WTC11 (cell line): ENCODE measurements around the gene AMBRA1. TPM values are rescaled to one million over a fixed set of nuclear protein-coding genes. Genes with fewer than 3 reads are reported as not detected.

ENCODE experiments used
- ATAC-seq: fragments of 200-7000 bp; cut with Tn5 transposase; 2 replicates; pipeline ENCODE4 v1.10.0; 2021; ENCODE audit warnings: mild to moderate bottlenecking, moderate library complexity
- CTCF ChIA-PET: fragments of 300-600 bp; sonication (Branson Sonifier 250); formaldehyde crosslinking; loops from one replicate; lab custom pipeline; 2021; ENCODE audit warnings: antibody characterized with exemption; lab: Charles Lee
- POLR2A ChIA-PET: fragments of 350-600 bp; sonication (Branson Sonifier 250); formaldehyde crosslinking; loops from one replicate; lab custom pipeline; 2021; ENCODE audit warnings: antibody characterized with exemption; lab: Charles Lee
- DNase-seq: peaks from one replicate; pipeline ENCODE4 v3.0.0; 2021; ENCODE audit warnings: low spot score
- H3K27ac Mint-ChIP-seq: 2 replicates; pipeline ENCODE4 v1.8.0; 2021; ENCODE audit warnings: mixed read lengths
- H3K27me3 Mint-ChIP-seq: 2 replicates; pipeline ENCODE4 v1.8.0; 2021; ENCODE audit warnings: low read depth, mild to moderate bottlenecking, moderate library complexity, mixed read lengths
- H3K36me3 Mint-ChIP-seq: 2 replicates; pipeline ENCODE4 v1.8.0; 2021; ENCODE audit warnings: mixed read lengths
- H3K4me1 Mint-ChIP-seq: 2 replicates; pipeline ENCODE4 v1.8.0; 2022; ENCODE audit warnings: mixed read lengths
- H3K4me3 Mint-ChIP-seq: 2 replicates; pipeline ENCODE4 v1.8.0; 2021; ENCODE audit warnings: mild to moderate bottlenecking, moderate library complexity, mixed read lengths
- H3K9me3 Mint-ChIP-seq: 2 replicates; pipeline ENCODE4 v1.8.0; 2021; ENCODE audit warnings: mixed read lengths
- CDX4 ChIP-seq: fragments of 250-450 bp; sonication (Bioruptor Pico); IDR thresholded peaks from 2 replicates; pipeline ENCODE4 v1.9.0; 2021; ENCODE audit warnings: moderate library complexity, mild to moderate bottlenecking, inconsistent platforms, borderline replicate concordance
- CREB1 ChIP-seq: sonication (generic); formaldehyde crosslinking; IDR thresholded peaks from 2 replicates; pipeline ENCODE4 v1.8.0; 2023; ENCODE audit warnings: mild to moderate bottlenecking, missing genetic modification reagents
- GABPB1 ChIP-seq: sonication (generic); formaldehyde crosslinking; IDR thresholded peaks from 2 replicates; pipeline ENCODE4 v1.8.1; 2023; ENCODE audit warnings: mild to moderate bottlenecking, missing genetic modification reagents
- HMGXB4 ChIP-seq: sonication (generic); formaldehyde crosslinking; IDR thresholded peaks from 2 replicates; pipeline ENCODE4 v1.8.1; 2023; ENCODE audit warnings: mild to moderate bottlenecking, moderate library complexity, missing genetic modification reagents
- MYBL2 ChIP-seq: sonication (generic); formaldehyde crosslinking; IDR thresholded peaks from 2 replicates; pipeline ENCODE4 v1.8.1; 2023; ENCODE audit warnings: mild to moderate bottlenecking, moderate library complexity, missing genetic modification reagents
- NFE2L1 ChIP-seq: sonication (generic); formaldehyde crosslinking; IDR thresholded peaks from 2 replicates; pipeline ENCODE4 v1.8.1; 2023; ENCODE audit warnings: missing genetic modification reagents
- NFYB ChIP-seq: sonication (generic); formaldehyde crosslinking; conservative IDR thresholded peaks from 2 replicates; pipeline ENCODE4 v1.8.0; 2022; ENCODE audit warnings: low read depth, missing genetic modification reagents
- RELA ChIP-seq: sonication (generic); formaldehyde crosslinking; IDR thresholded peaks from 2 replicates; pipeline ENCODE4 v1.8.1; 2022; ENCODE audit warnings: missing genetic modification reagents, mild to moderate bottlenecking, borderline replicate concordance
- SMAD4 ChIP-seq: sonication (generic); formaldehyde crosslinking; IDR thresholded peaks from 2 replicates; pipeline ENCODE4 v1.8.0; 2022; ENCODE audit warnings: mild to moderate bottlenecking, missing genetic modification reagents
- SOX15 ChIP-seq: fragments of 250-450 bp; sonication (Bioruptor Pico); IDR thresholded peaks from 2 replicates; pipeline ENCODE4 v1.9.0; 2021; ENCODE audit warnings: mild to moderate bottlenecking
- STAT6 ChIP-seq: sonication (generic); formaldehyde crosslinking; conservative IDR thresholded peaks from 2 replicates; pipeline ENCODE4 v1.8.1; 2023; ENCODE audit warnings: mild to moderate bottlenecking, low read depth, missing genetic modification reagents, moderate library complexity
- TP53 ChIP-seq: sonication (generic); formaldehyde crosslinking; IDR thresholded peaks from 2 replicates; pipeline ENCODE4 v1.8.1; 2023; ENCODE audit warnings: mild to moderate bottlenecking, missing genetic modification reagents
- ZBTB21 ChIP-seq: sonication (generic); formaldehyde crosslinking; IDR thresholded peaks from 2 replicates; pipeline ENCODE4 v1.8.1; 2023; ENCODE audit warnings: mild to moderate bottlenecking, missing genetic modification reagents, borderline replicate concordance
- total RNA-seq: library from RNA; stranded (reverse); gene quantifications from 3 replicates; pipeline ENCODE4 v1.2.3, GENCODE V29; 2021
- TF ChIP-seq, protein P1 (sequence below): fragments of 250-450 bp; sonication (Bioruptor Pico); IDR thresholded peaks from 2 replicates; pipeline ENCODE4 v1.9.0; 2021; ENCODE audit warnings: mild to moderate bottlenecking, borderline replicate concordance
- TF ChIP-seq, protein P2 (sequence below): sonication (generic); formaldehyde crosslinking; IDR thresholded peaks from 2 replicates; pipeline ENCODE4 v1.8.1; 2023; ENCODE audit warnings: mild to moderate bottlenecking, missing genetic modification reagents
- TF ChIP-seq, protein P3 (sequence below): fragments of 250-450 bp; sonication (Bioruptor Pico); IDR thresholded peaks from 2 replicates; pipeline ENCODE4 v1.9.0; 2021; ENCODE audit warnings: mild to moderate bottlenecking

Gene AMBRA1
- total RNA-seq, 1 experiment from 2014 or later: 35.0 TPM

DNA sequence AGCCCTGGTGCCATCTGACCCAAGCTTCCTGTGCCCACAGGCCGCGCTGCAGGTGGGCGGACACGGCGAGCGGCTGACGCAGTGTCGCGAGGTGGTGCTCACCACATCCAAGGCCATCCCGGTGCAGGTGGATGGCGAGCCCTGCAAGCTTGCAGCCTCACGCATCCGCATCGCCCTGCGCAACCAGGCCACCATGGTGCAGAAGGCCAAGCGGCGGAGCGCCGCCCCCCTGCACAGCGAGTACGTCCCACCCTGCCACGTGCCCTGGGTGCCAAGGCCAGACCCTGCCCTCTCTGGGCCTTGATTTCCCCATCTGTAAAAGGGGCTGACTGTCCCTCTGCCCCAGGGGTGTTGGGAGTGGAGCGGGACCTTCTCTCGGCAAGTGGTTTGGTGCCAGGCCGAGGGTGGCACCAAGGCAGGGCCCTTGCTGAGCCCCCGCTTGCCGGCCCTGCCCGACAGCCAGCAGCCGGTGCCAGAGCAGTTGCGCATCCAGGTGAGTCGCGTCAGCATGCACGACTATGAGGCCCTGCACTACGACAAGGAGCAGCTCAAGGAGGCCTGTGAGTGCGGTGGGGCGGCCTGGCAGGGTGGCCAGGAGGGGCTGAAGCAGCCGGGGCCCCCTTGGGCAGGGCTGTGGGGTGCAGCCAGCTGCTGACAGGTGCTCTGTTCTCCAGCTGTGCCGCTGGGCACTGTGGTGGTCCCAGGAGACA, 218.3 kb downstream of the AMBRA1 start:
- DNase-seq: no peak
- POLR2A ChIA-PET: no interaction called here
- Mint-ChIP-seq H3K36me3 (peaks cover 32% of the 10 kb centered on the region), H3K9me3 (no peaks in the 10 kb centered on the region), H3K27me3 (no peaks in the 10 kb centered on the region), H3K4me1 (peaks cover 9% of the 10 kb centered on the region), H3K4me3 (no peak overlapping the region), H3K27ac (no peak overlapping the region)
- CTCF ChIA-PET: interaction anchor here (1.6 kb wide), 1 partner anchor 17 kb away, joined by 4 read pairs; no protein-coding TSS in a partner anchor
- TF ChIP-seq TP53: no peak
- no peak for TF ChIP-seq NFE2L1
- no peak for TF ChIP-seq NFYB (CRISPR knock-in tag)
- no peak for TF ChIP-seq STAT6 (CRISPR knock-in tag)
- TF ChIP-seq CREB1 (CRISPR knock-in tag): no peak
- no peak for TF ChIP-seq RELA (CRISPR knock-in tag)
- TF ChIP-seq, protein P1, sequence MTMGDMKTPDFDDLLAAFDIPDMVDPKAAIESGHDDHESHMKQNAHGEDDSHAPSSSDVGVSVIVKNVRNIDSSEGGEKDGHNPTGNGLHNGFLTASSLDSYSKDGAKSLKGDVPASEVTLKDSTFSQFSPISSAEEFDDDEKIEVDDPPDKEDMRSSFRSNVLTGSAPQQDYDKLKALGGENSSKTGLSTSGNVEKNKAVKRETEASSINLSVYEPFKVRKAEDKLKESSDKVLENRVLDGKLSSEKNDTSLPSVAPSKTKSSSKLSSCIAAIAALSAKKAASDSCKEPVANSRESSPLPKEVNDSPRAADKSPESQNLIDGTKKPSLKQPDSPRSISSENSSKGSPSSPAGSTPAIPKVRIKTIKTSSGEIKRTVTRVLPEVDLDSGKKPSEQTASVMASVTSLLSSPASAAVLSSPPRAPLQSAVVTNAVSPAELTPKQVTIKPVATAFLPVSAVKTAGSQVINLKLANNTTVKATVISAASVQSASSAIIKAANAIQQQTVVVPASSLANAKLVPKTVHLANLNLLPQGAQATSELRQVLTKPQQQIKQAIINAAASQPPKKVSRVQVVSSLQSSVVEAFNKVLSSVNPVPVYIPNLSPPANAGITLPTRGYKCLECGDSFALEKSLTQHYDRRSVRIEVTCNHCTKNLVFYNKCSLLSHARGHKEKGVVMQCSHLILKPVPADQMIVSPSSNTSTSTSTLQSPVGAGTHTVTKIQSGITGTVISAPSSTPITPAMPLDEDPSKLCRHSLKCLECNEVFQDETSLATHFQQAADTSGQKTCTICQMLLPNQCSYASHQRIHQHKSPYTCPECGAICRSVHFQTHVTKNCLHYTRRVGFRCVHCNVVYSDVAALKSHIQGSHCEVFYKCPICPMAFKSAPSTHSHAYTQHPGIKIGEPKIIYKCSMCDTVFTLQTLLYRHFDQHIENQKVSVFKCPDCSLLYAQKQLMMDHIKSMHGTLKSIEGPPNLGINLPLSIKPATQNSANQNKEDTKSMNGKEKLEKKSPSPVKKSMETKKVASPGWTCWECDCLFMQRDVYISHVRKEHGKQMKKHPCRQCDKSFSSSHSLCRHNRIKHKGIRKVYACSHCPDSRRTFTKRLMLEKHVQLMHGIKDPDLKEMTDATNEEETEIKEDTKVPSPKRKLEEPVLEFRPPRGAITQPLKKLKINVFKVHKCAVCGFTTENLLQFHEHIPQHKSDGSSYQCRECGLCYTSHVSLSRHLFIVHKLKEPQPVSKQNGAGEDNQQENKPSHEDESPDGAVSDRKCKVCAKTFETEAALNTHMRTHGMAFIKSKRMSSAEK: no peak
- no peak for TF ChIP-seq MYBL2 (CRISPR knock-in tag)
- TF ChIP-seq ZBTB21: no peak
- TF ChIP-seq GABPB1 (CRISPR knock-in tag): no peak
- TF ChIP-seq, protein P2, sequence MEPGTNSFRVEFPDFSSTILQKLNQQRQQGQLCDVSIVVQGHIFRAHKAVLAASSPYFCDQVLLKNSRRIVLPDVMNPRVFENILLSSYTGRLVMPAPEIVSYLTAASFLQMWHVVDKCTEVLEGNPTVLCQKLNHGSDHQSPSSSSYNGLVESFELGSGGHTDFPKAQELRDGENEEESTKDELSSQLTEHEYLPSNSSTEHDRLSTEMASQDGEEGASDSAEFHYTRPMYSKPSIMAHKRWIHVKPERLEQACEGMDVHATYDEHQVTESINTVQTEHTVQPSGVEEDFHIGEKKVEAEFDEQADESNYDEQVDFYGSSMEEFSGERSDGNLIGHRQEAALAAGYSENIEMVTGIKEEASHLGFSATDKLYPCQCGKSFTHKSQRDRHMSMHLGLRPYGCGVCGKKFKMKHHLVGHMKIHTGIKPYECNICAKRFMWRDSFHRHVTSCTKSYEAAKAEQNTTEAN (CRISPR knock-in tag): no peak
- TF ChIP-seq, protein P3, sequence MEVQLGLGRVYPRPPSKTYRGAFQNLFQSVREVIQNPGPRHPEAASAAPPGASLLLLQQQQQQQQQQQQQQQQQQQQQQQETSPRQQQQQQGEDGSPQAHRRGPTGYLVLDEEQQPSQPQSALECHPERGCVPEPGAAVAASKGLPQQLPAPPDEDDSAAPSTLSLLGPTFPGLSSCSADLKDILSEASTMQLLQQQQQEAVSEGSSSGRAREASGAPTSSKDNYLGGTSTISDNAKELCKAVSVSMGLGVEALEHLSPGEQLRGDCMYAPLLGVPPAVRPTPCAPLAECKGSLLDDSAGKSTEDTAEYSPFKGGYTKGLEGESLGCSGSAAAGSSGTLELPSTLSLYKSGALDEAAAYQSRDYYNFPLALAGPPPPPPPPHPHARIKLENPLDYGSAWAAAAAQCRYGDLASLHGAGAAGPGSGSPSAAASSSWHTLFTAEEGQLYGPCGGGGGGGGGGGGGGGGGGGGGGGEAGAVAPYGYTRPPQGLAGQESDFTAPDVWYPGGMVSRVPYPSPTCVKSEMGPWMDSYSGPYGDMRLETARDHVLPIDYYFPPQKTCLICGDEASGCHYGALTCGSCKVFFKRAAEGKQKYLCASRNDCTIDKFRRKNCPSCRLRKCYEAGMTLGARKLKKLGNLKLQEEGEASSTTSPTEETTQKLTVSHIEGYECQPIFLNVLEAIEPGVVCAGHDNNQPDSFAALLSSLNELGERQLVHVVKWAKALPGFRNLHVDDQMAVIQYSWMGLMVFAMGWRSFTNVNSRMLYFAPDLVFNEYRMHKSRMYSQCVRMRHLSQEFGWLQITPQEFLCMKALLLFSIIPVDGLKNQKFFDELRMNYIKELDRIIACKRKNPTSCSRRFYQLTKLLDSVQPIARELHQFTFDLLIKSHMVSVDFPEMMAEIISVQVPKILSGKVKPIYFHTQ (CRISPR knock-in tag): no peak
- no peak for ATAC-seq

DNA sequence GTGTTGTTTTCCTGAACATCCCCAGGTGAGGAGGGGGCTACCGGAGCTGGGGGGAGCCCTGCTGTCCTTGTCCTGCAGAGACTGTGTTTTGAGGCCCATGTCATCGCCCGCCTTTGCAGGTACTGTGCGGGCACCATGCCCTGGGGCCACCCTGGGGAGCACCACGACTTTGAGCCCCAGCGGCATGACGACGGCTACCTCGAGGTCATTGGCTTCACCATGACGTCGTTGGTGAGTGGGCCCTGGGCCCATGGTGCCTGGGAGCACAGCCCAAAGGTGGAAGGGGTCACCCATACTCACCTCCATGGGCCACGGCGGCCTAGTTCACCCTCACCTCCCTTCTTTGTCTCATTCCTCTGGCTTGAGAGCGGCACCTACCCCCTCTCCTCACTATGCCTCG, 219.0 kb downstream of the AMBRA1 start:
- CTCF ChIA-PET: no interaction called here
- Mint-ChIP-seq H3K27me3 (no peaks in the 10 kb centered on the region), H3K9me3 (no peaks in the 10 kb centered on the region)
- no peak for ATAC-seq
- POLR2A ChIA-PET: no interaction called here
- TF ChIP-seq SOX15 (CRISPR knock-in tag) (no peak), CDX4 (CRISPR knock-in tag) (no peak), SMAD4 (CRISPR knock-in tag) (no peak), HMGXB4 (no peak)
- TF ChIP-seq, all 79 proteins: peak for 0
- H3K4me3 Mint-ChIP-seq: no peak overlapping the region
- peaks cover 10% of the 10 kb centered on the region for H3K4me1 Mint-ChIP-seq
- no peak overlapping the region for H3K27ac Mint-ChIP-seq
- peaks cover 36% of the 10 kb centered on the region for H3K36me3 Mint-ChIP-seq
- DNase-seq: no peak
